Transverse colon (tissue), 4 donors: ENCODE measurements around the gene SPATS1.

Source experiments
- POLR2AphosphoS5 ChIP-seq, 3 donors: sonication (generic); formaldehyde crosslinking; IDR thresholded peaks; one replicate each; pipeline ENCODE4 v1.6.1; 2016; ENCODE audit warnings: antibody characterized with exemption in 3 of 3
- TF ChIP-seq, protein P1 (sequence below), 5 experiments: fragments of 200-600 bp in 3 of 5; fragments of 450-650 bp in 2 of 5; sonication (generic) in 3 of 5; IDR thresholded peaks; 1 replicate in 2 of 5; 2 replicates in 3 of 5; pipeline ENCODE4 v1.5.1; 2016 to 2017; ENCODE audit warnings: antibody characterized with exemption in 5 of 5, inconsistent platforms in 3 of 5, mild to moderate bottlenecking in 2 of 5, moderate library complexity in 1 of 5

- TF ChIP-seq, protein P1, sequence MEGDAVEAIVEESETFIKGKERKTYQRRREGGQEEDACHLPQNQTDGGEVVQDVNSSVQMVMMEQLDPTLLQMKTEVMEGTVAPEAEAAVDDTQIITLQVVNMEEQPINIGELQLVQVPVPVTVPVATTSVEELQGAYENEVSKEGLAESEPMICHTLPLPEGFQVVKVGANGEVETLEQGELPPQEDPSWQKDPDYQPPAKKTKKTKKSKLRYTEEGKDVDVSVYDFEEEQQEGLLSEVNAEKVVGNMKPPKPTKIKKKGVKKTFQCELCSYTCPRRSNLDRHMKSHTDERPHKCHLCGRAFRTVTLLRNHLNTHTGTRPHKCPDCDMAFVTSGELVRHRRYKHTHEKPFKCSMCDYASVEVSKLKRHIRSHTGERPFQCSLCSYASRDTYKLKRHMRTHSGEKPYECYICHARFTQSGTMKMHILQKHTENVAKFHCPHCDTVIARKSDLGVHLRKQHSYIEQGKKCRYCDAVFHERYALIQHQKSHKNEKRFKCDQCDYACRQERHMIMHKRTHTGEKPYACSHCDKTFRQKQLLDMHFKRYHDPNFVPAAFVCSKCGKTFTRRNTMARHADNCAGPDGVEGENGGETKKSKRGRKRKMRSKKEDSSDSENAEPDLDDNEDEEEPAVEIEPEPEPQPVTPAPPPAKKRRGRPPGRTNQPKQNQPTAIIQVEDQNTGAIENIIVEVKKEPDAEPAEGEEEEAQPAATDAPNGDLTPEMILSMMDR (IDR thresholded peaks at IDR 0.05) = no peak
- TF ChIP-seq POLR2AphosphoS5 (IDR thresholded peaks at IDR 0.05) = no peak
Observed at GRCh38 chr6:44294832-44295791, 47.3 kb upstream of the SPATS1 start.
